Stimulated activated naive CD4-positive, alpha-beta T cell (primary cell): ENCODE data around the gene SLC9A9.
"Not testable (repeated sequence)": the region's sequence is repeated elsewhere in the genome, so short reads cannot be mapped to it uniquely, and the experiment has no call there.

Experiments used
- DNase-seq, 6 experiments: peaks; one replicate each; lab custom pipeline; 2025; lab: John Stamatoyannopoulos, UW

The SLC9A9 gene

DNA sequence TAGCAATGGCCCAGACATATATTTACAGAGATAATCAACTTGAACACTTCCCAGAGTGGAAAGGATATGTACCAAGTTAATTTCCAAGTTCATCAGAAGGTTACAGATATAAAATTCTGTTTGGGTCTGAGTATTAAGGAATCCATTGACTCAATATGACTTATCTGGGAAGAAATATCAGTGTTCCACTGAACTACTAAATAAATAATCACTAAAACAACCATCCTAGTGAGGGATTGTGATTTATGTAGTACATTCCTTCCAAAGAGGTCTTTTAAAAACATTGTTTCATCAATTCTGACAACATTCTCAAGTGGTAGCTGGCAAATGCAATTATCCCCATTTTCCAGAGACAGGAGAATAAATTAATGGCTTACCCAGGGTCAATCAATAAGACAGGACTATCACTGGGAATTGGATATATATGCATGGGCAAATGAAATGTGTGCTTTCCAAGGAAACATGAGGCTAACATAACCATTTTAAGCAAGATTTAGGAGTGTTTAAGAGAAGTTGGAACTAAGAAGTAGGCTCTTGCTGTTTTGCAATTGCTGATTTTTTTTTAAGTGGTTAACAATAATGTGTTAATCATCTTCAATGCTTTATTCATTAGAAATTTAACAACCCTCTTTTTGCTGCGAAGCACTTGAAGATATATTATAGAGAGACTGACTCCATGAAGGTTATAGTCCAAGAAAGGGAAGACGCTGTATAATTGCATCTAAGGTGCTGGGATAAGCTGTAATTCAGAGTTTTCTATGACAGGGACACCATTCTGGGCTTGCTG is 37.9 kb downstream of the SLC9A9 start:
- no peak for DNase-seq

DNA sequence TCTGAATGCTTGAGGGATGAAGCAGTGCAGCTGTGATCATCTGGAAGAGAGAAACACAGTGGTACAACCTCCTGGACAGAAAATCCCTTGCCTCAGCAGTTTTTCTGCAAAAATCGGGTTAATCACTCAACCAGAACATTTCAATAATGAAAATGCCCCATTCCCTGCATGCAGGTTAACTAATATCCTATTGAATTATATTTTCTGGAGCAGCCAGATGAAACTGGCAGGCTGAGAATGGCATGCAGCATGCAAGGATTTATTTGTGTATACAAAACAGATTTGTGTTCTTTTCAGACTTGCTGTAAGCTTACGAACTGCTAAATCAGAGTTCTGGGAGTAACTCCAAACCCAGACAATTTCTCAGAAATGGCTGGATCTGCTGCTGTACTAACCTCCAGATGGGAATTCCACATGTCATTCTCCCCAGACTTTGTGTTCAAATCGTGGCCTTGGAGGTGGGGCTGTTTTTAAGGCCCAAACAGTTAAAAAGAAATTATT is 39.1 kb downstream of the SLC9A9 start:
- DNase-seq: no peak

DNA sequence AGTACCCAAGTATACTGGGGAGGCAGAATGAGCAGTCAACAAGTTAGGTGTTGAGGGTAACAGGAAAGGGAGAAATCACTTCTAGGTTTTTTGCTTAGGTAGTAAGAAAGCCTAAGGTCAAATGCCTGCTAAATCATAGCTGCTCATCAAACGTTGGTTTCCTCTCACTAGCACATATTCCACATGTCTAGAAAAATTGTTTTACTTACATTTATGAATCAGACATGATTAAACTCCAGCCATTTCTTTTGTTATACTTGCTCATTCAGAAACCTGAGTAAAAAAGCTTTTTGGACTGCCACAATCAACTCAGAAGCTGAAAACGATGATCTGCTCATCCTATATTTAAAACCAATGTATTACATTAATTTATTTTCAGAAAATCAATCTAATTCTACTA is 40.2 kb downstream of the SLC9A9 start:
- no peak for DNase-seq

DNA sequence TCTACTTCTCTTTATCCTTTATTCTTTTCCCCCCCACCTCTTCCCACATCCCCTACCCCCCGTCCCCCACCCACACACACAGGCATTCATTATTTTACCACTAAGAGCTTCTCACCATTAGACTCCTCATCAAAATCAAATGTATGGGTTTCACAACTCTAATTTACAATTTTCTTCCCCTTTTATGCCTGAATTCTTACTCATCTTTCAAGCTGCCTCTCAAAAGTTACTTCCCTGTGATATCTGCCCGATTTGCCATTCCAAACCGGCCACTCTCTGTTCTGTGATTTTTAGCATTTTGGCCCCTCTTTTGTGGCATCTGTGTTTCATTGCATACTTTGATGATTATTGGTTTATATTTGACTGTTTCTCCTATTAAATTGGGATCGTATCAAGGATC is 42.2 kb downstream of the SLC9A9 start:
- no peak for DNase-seq

DNA sequence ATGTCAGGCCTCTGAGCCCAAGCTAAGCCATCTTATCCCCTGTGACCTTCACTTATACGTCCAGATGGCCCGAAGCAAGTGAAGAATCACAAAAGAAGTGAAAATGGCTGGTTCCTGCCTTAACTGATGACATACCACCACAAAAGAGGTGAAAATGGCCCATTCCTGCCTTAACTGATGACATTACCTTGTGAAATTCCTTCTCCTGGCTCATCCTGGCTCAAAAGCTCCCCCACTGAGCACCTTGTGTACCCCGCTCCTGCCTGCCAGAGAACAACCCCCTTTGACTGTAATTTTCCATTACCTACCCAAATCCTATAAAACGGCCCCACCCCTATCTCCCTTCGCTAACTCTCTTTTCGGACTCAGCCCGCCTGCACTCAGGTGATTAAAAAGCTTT is 42.8 kb downstream of the SLC9A9 start:
- not testable (repeated sequence) for DNase-seq

DNA sequence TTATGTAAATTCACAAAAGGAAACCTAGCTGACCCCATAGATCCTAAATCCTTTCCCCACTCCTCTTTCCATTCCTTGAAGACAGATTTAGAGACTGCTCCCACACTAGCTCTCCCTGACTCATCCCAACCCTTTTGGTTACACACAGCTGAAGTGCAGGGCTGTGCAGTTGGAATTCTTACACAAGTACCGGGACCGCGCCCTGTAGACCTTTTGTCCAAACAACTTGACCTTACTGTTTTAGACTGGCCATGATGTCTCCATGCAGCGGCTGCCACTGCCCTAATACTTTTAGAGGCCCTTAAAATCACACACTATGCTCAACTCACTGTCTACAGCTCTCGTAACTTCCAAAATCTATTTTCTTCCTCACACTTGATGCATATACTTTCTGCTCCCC is 47.2 kb downstream of the SLC9A9 start:
- DNase-seq: not testable (repeated sequence)

DNA sequence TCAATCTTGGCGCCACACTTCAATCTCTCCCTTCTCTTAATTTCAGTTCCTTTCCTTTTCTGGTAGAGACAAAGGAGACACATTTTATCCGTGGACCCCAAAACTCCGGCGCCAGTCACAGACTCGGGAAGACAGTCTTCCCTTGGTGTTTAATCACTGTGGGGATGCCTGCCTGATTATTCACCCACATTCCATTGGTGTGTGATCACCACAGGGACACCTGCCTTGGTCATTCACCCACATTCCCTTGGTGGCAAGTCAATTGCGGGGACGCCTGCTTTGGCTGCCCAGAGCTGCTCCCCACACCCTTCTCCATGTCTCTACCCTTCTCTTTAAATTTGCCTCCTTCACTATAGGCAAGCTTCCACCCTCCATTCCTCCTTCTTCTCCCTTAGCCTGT is 50.1 kb downstream of the SLC9A9 start:
- DNase-seq: not testable (repeated sequence)

DNA sequence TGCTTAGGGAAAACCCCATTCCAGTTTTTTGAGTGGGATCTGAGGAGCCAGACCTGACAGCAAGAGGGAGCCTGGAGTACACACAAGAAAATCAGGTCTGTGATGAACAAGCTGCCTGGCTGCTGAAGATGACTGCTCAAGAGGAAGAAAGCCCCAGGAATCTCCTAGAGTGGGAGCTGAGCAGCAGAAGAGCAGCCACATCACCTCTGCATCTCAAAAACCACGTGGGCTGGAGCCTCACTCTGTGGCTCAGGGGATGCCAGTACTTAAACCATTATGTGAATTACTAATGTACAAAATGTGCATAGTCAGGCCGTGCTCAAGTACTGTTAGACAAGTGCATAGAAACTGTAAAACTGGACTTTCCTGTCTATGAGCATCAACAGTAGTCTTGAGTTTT is 52.4 kb downstream of the SLC9A9 start:
- DNase-seq: no peak

- no peak for DNase-seq
These were observed 53.3 kb downstream of the SLC9A9 start for GRCh38 chr3:143794793-143795462.

DNA sequence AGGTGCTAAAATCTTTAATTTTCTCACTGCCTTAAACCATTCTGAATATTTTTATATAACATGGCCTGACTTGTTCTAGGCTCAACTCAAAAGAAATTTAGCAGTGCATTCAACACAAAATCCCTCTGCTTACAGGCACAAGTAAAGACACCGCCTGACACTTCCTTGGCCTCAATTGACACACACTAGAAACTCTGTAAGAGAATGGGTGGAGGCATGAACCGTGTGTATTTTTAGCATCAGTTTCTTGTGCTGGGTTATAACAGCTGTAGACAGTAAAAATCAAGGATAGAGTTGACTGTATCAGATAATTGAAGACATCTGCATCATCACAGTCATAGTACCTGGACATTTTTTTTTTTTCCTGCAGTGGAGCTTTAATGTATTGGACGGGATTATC is 54.3 kb downstream of the SLC9A9 start:
- no peak for DNase-seq

DNA sequence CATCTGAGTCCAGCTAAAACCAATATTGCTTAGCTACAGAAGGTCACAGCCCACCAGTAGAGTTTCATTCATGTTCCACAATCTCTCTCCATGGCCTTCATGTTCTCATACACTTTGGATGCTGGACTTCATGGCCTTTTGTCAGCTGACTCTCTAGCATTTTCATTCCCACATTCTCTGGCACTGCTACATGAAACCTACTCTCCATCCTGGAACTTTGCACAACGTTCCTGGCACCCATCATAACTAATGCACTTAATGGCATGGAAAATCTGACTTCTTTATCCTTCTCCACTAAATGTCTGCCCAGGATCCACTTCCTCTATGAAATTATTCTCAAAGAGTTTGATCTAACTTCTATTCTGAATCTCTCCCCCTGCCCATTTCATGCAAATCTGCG is 56.9 kb downstream of the SLC9A9 start:
- no peak for DNase-seq

GRCh38 chr3:143786219-143787191 is 61.8 kb downstream of the SLC9A9 start:
- DNase-seq: no peak

DNA sequence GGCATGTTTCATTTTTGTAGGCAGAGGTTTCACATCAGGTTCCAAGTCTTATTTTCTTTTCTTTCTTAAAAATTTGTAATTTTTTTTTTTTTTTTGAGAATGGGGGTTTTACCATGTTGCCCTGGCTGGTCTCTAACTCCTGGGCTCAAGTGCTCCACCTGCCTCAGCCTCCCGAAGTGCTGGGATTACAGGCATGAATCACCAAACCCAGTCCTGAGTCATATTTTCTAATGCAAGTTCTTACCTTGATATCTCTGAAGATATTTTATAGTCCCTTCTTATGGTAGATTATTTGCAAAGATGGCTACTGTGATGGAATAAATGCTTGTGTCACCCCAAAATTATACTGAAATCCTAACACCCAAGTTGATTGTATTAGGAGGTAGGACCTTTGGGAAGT is 63.8 kb downstream of the SLC9A9 start:
- DNase-seq: no peak

DNA sequence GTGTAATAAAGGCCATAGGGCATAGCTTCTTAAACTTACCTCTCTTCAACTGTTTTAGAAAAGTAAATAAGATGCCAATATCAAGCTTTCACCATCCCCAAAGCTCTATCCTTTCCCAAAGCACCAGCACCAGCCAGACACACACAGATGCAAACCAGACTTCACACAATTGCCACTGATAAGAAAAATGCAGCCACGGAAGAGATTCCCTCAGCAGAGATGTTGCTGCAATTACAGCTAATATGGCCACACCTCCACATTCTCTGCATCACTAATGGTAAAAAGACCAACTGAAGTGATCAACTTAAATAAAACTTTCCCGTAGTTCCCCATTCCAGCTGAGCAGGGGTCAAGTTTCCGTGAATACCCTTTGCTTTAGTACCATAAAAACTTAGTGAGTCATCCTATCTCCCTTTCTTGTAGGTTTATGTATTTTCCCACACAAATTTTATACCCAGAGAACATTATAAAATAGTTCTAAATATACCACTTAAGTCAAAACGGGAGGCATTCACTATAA is 64.4 kb downstream of the SLC9A9 start:
- DNase-seq: no peak

DNA sequence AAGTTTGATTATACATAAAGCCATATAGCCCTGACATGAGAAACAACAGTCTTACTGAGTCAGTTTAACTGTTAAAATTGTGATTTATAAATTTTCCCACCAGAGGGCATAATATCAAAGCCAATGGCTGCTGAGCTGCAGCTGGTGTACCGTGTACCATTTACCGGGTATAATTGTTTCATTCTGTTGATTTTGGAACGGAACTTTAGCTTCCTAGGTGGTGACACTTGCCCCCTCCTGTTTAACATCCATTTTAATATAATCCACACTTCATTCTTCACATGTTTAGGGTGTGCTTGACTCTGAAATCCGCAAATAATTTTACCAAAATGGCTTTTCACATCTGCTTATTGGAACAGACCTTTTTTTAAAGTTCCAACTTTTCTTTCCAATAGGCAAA is 72.8 kb downstream of the SLC9A9 start:
- DNase-seq: peak in 4 of 6 experiments; percentile 0 to 46 (median 24)

DNA sequence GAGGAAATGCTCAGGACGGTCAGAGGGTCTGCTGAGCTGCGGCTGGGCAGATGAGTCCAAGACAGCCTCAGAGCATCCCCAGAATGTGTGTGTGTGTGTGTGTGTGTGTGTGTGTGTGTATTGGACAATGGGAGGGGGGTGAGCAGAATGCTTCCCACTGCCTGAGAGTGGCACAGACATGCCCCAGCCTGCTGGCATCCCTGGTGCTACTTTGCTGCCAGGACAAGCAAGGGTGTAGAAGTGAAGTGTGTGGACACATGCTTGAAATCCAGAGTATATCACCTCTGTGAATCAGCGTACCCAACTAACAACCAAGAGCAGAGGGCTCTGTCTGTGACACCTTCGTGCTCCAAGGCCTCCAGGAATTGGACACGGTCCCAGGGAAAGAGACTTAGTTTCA is 76.3 kb downstream of the SLC9A9 start:
- DNase-seq: no peak

GRCh38 chr3:143771258-143771657 is 77.0 kb downstream of the SLC9A9 start:
- no peak for DNase-seq

GRCh38 chr3:143770391-143770790 is 77.9 kb downstream of the SLC9A9 start:
- no peak for DNase-seq

DNA sequence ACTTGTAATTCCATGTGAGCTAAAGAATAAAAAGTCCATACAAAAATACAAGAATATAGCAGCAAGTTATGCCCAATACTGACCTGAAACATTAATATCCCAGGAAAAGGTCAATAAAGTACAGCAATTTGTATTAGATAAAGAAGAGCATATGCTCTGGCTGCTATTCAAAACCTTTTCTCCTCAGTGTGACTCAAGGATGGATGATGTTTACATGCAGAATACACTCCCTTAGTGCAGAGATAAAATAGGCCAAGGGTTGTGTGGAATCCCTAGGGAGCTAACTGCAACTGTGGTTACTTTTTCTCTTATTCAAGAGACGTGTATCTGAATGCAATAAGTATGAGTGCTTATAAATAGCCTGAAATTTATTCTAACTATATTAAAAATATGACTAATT is 78.7 kb downstream of the SLC9A9 start:
- DNase-seq: no peak

- DNase-seq: no peak
These were observed 83.4 kb downstream of the SLC9A9 start for GRCh38 chr3:143764840-143765239.

DNA sequence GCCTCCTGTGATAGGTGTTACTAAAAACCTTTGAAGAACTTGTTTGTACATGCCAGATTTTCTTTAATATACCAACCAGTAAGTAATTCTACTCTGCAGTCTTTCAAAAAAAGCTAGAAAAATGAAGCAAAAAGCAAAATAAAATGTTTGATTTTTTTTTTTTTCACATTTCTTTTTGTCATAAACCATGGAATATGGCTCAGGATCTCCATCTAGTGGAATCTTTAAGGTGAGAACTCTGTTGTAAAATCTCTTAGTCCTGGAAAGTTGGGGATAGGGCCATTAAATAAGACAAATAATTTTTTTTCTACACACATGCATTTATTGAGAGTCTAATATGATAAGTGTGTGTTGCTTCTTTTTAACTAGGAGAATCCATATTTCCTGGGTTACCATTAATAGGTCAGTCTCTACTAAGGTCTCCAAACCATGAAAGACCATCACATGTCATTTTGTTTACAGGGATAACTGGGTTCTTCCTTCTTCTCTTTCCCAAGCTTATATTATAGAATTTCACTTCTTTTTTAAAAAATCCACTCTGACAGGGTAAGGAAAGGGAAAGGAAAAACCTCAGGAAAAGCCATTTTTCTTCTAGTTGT is 84.6 kb downstream of the SLC9A9 start:
- DNase-seq: peak in 3 of 6 experiments; percentile 2 to 38 (median 21)

GRCh38 chr3:143757691-143758090 is 90.6 kb downstream of the SLC9A9 start:
- DNase-seq: peak in 1 of 6 experiments; percentile 4
